ENCODE data around the gene PHC3.
A peak's percentile ranks its signal among the peaks of the same experiment; 100 is the strongest.

Gene PHC3

GRCh38 chr3:170078620-170079281, 102.8 kb downstream of the PHC3 start:
- no peak for DNase-seq (ENCODE audit: low read depth in 1 of 2, low spot score in 1 of 2)

GRCh38 chr3:170077361-170077760, 104.2 kb downstream of the PHC3 start:
- no peak for DNase-seq (ENCODE audit: low read depth in 1 of 2, low spot score in 1 of 2)

DNA sequence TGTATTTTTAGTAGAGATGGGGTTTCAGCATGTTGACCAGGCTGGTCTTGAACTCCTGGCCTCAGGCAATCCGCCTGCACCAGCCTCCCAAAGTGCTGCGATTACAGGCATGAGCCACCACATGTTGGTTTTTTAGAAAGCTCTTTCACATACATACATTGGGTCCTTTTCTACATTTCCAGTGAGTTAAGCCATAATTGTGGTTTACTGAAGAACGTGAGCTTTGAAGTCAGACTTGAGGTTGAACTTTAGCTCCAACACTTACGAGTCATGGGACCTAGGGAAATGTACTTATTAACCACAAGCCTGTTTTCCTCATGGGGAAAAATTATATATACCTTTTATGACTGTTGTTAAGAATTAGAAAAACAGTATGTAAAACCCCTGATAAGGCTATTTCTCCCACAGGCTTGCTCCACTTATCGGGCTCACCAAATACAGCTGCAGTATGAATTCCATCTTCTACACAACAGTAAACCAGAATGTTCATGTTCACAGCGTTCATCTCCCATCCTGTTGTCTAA, 104.8 kb downstream of the PHC3 start:
- no peak for DNase-seq (ENCODE audit: low read depth in 1 of 2, low spot score in 1 of 2)

DNA sequence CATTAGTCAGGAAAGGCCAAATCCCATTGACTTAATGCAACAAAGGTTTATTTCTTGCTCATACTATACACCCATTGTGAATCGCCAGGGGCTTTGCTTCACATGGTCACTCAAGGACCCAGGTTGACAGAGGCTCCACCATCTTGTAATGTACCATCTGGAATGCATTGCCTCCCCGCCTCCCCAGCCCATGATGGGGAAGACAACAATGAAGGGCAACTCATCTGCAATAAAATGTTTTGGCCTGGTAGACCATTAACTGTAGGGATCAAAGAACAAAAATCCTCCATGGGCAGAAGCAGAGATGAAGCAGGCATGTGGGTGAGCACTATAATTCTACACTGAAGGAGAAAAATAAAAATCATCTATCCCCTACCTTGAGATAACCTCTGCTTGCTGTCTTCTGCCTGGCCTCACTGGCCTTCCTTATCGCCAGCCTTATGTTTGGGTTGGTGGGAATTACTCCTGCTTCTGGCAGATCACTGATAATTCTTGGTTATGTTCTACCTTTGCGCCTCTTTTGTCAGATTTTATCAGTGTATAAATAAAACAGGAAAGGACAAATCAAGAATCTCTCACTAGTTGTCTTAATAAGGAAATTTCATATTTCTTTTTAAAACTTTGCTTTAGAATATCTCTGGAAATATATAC, 106.0 kb downstream of the PHC3 start:
- DNase-seq (ENCODE audit: low read depth in 1 of 2, low spot score in 1 of 2): no peak

DNA sequence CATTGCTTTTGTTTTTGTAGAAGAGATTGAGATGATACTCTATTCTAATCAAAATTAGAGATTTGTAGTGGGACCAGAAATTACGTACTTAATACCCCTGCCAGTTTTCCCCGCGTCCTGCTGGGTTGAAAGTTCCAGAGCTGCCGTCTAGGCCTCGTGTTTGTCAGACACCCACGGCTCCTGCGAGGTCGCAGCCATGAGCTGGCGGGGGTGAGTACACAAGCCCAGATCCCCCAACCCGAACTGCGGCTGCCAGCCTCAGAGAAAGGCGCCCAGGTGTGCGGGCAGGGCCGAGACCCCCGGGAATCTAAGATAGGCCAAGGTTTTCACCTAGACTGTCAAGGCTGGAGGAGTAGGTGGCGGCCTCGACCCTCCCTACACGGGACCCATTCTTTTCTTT, 117.4 kb downstream of the PHC3 start:
- DNase-seq (ENCODE audit: low read depth in 1 of 2, low spot score in 1 of 2): no peak

- no peak for DNase-seq (ENCODE audit: low read depth in 1 of 2, low spot score in 1 of 2)
Observed at GRCh38 chr3:170063691-170064090, 117.8 kb downstream of the PHC3 start.

DNA sequence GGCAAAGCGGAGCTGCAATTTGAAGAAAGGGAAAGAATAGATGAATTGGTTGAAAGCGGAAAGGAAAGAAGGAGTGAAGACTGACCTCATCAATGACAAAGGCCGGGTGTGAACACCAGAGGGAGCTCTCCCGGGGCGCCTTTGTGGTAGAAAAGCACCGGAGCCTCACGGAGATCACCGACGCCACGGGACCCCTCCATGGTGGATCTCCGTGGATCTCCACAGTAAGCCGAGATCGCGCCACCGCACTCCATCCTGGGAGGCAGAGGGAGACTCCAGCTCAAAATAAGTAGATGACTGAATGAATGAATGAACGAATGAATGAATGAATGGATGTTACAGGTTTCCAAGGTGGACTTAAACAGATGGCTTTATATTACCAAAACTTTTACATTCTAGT, 118.8 kb downstream of the PHC3 start:
- DNase-seq (ENCODE audit: low read depth in 1 of 2, low spot score in 1 of 2): peak in 1 of 2 donors; percentile 2

DNA sequence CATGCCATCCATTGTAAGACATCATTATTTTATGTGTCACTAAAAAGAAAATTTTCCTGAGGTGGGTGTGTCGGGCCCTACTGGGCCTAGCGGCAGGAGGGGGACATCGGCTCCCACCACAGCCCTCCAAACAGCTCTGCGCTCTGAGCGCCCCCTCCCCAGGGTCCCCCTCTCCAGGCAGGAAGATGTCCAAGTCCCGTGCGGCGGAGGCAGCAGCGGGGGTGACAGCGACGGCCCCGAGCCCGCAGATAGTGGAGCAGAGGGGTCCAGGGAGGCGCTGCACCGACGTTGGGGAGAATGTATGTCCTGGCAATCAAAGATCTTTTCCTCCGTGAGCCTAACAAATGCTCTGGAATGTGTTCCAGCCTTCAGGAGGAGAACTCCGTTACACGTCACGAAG, 119.5 kb downstream of the PHC3 start:
- DNase-seq (ENCODE audit: low read depth in 1 of 2, low spot score in 1 of 2): no peak

DNA sequence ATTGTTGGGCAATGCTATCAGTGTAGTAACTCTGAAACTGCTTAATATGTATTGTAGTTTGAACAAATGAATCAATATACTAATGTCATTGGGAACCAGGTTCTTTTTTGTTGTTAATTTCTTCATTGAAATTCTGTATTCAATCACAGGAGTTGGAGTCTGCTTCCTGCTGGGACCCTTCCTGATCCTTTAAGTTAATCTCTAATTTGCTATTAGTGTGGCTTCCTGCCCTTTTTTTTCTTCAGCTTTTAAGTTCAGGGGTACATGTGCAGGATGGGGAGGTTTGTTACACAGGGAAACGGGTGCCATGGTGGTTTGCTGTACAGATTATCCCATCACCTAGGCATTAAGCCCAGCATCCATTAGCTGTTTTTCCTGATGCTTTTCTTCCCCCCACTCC, 122.1 kb downstream of the PHC3 start:
- no peak for DNase-seq (ENCODE audit: low read depth in 1 of 2, low spot score in 1 of 2)

DNA sequence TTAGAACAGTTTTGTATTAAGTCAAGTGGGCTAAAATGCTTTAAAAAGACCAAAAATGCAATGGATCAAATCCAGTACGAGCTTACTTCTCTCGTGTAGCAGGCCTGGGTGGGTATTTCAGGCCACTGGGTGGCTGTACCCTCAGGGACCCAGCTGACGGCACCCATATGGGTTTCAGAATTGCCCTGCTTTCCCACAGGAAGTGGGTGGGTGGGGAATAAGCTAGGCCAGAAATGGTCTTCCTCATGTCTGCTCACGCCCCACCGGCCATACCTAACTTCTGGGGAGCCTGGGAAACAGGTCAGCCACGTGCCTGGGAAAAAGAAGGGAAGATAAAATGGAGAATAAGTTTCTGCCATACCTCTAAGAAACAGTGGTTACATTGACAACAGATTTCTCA, 123.4 kb downstream of the PHC3 start:
- DNase-seq (ENCODE audit: low read depth in 1 of 2, low spot score in 1 of 2): no peak

- DNase-seq (ENCODE audit: low read depth in 1 of 2, low spot score in 1 of 2): no peak
Observed at GRCh38 chr3:170057550-170057949, 124.0 kb downstream of the PHC3 start.

DNA sequence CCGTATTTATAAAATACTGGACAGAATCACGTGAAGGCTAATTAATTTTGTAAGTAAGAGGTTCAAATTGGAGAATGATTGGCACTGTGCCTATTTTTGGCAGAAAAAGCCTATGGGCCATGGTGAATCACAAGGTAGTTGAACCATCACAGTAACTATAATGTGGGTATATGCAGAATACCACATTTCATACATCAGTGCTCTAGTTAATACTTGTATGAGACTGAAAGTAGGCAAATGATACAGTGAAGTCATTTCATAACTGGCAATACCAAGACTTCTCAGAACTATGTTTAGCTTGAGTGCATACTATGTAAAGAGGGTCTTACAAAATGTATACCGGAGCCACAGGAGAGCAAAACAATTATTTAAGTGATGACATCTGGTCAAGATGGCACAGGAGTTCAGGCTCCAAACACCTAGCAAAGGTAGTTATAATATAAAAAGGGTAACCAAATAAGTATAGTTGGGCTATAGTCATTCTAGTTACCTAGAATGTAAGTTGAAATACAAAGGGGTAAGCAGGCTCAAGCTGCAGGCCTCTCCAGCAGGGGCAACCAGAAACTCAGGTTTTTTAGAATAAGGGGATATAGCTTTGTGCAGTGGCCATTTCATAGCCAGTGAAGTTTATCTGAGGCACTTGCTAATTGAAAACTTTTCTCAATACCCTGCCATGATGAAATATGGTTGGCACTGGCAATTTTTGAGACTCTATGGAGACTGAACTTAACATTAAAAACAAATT, 124.7 kb downstream of the PHC3 start:
- no peak for DNase-seq (ENCODE audit: low read depth in 1 of 2, low spot score in 1 of 2)

- DNase-seq (ENCODE audit: low read depth in 1 of 2, low spot score in 1 of 2): no peak
Observed at GRCh38 chr3:170055209-170055608, 126.3 kb downstream of the PHC3 start.

DNA sequence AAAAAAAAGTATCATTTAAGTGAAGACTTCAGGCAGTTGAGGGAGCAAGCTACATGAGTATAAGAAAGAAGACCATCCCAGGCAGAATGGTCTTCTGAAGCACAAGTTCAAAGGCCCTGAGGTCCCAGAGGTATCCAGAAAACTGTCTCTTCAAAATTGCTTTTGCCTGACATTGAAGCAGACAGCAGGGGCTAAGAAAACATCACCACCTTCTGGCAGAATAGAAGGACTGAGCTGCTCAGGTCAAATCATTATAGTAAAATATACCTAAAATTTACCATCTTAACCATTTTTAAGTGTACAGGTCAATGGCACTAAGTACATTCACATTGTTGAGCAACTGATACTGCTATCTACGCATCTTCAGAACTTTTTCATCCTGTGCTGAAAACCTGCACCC, 127.3 kb downstream of the PHC3 start:
- no peak for DNase-seq (ENCODE audit: low read depth in 1 of 2, low spot score in 1 of 2)

DNA sequence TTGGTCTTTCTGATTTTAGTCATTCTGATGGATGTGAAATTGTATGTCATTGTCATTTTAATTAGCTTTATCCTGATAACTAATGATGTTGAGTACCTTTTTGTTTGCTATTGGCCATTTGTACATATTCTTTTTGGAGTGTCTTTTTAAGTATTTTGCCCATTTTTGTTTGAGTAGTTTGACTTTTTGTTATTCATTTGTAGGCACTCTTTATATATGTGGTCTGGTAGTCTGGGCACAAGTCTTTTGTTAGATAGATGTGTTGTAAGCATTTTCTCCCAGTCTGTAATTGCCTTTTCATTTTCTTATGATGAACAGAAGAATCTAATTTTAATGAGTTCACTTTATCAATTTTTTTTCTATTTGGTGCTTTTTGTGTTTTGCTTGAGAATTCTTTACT, 129.1 kb downstream of the PHC3 start:
- no peak for DNase-seq (ENCODE audit: low read depth in 1 of 2, low spot score in 1 of 2)

DNA sequence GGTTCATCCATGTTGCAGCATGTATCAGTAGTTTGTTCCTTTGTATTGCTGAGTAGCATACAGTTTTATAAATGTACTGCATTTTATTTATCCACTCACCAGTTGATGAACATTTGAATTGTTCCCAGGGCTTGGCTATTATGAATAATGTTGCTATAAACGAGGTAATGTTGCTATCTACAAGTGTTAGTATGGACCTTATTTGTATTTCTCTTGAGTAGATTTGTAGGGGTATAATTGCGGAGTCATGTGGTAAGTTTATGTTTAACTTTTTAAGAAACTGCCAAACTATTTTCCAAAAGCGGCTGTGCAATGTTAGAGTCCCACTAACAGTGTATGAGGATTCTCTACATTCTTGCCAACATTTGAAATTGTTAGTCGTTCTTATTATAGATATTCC, 130.8 kb downstream of the PHC3 start:
- no peak for DNase-seq (ENCODE audit: low read depth in 1 of 2, low spot score in 1 of 2)

GRCh38 chr3:170049146-170050000, 132.2 kb downstream of the PHC3 start:
- DNase-seq (ENCODE audit: low read depth in 1 of 2, low spot score in 1 of 2): no peak

DNA sequence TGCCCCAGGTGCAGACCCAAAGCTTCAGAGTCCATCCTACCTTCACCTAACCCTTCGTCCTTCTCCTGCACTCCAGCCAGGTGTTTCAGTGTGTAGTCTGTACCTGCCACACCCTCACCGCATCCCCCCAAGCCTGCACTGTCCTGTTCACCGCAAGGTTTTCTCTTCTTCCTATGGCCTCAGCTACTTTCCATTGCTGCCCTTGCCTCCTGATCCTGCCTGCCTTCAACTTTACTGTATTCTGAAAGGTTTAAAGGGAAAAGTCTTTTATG, 134.5 kb downstream of the PHC3 start:
- no peak for DNase-seq (ENCODE audit: low read depth in 1 of 2, low spot score in 1 of 2)

DNA sequence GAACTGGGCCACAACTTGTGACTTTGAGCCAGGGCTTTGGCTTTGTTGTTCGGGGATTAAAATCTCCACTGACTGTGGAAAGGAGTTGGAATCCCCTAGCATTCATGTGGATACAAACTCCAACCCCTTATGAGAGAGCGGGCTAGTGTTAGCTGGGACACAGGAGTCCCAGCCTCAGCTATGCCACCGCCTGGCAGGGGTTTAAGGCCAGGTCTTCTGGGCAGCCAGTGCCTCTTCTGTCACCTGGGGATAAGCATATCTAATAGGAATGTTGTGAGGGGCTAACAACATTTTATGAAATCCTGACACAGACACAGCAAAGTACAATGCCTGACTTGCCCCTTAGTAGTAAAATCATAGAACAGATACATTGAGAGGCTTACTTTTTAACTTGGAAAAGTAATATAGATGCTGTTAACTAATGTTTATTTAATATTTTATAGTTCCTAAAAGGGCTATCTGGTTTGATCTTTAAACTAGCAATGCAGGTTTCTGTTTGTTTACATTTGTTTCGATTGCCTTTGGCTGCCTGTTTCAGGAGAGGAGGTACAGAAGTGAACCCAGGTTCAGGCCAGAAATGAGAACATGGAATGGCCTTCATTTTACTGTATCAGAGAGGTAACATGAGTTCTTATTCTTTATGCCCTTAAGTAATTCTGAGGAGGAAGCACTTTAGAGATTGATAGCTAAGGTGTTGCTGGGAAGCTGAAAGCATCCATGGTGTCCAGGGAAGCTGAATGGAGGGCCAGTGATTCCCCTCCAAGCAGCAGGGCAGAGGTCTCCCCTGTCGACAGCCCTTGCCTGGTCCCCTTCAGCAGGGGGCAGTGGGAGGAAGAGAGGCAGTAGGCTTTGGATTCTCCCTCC, 135.0 kb downstream of the PHC3 start:
- DNase-seq (ENCODE audit: low read depth in 1 of 2, low spot score in 1 of 2): no peak

DNA sequence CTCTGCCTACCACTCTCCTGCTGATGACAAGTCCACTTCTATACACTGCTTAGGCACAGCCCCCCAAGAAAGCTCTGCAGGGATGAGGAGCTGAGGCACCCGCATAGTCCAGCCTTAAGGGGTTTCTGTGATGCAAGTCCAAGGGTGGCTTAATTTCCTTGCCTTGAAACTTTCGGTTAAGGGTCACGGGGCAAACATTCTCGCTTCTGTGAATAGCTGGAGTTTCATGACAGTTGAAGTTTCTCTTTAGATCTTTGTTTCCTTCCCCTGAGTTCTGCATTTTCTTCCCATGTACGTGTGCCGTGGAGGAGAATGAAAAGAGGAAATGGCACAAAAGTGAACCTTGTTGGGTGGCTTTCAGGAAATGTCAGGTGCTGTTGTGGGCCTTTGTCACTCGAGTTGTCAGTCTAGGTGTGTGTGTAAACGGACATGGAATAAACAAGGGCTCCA, 136.7 kb downstream of the PHC3 start:
- DNase-seq (ENCODE audit: low read depth in 1 of 2, low spot score in 1 of 2): no peak

GRCh38 chr3:170044271-170044670, 137.3 kb downstream of the PHC3 start:
- DNase-seq (ENCODE audit: low read depth in 1 of 2, low spot score in 1 of 2): no peak

All from stimulated activated CD4-positive, alpha-beta T cell treated with anti-CD3 and anti-CD28 coated beads, Interleukin-15, amount 100 ng/mL, for 1 hour (primary cell).